ENCODE results near the gene BRAP. TPM values are rescaled to one million over a fixed set of nuclear protein-coding genes. Genes with fewer than 3 reads are reported as not detected.

BRAP gene
- total RNA-seq, 2 experiments from 2014 or later: 22.4 to 25.8 TPM

DNA sequence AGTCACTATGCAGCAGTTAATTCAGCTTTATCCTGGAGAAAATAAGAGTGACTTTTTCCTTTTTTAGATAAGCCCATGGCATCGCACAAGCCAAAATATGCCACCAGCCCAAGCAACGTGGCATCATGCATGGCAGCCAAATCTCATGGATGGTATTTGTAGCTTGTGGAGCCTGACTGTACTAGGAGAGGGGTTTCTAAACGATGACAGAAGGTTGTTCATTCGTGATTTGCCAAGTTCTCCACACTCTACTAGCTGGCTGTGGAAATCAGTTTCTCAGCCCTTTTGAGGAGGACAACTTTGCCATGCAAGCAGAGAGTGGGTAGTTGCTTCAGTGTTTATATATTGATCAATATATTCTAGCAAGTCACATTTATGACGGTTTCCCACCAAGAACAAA, 45.2 kb downstream of the BRAP start:
- TF ChIP-seq, protein P1, sequence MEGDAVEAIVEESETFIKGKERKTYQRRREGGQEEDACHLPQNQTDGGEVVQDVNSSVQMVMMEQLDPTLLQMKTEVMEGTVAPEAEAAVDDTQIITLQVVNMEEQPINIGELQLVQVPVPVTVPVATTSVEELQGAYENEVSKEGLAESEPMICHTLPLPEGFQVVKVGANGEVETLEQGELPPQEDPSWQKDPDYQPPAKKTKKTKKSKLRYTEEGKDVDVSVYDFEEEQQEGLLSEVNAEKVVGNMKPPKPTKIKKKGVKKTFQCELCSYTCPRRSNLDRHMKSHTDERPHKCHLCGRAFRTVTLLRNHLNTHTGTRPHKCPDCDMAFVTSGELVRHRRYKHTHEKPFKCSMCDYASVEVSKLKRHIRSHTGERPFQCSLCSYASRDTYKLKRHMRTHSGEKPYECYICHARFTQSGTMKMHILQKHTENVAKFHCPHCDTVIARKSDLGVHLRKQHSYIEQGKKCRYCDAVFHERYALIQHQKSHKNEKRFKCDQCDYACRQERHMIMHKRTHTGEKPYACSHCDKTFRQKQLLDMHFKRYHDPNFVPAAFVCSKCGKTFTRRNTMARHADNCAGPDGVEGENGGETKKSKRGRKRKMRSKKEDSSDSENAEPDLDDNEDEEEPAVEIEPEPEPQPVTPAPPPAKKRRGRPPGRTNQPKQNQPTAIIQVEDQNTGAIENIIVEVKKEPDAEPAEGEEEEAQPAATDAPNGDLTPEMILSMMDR (IDR thresholded peaks at IDR 0.05): no peak
- no peaks in the 10 kb centered on the region for H3K27me3 Mint-ChIP-seq
- ATAC-seq (ENCODE audit: poor library complexity) (no peak), DNase-seq (no peak)
- H3K27ac Mint-ChIP-seq: no peak overlapping the region
- H3K9me3 Mint-ChIP-seq: no peaks in the 10 kb centered on the region
- no peak overlapping the region for H3K4me3 Mint-ChIP-seq
- H3K36me3 Mint-ChIP-seq (ENCODE audit: low read depth): peaks cover 36% of the 10 kb centered on the region
- no peak overlapping the region for H3K27ac ChIP-seq (ENCODE audit: low read depth in 1 of 2, low read length in 2 of 2)
- no peak overlapping the region for H3K4me3 ChIP-seq (ENCODE audit: low read length)
- intact Hi-C loops (cut with DNase I, micrococcal nuclease): no loop called here
- no peaks in the 10 kb centered on the region for H3K27me3 ChIP-seq (ENCODE audit: control insufficient read depth in 1 of 2, insufficient read depth in 2 of 2, low read length in 2 of 2)
- ChIA-PET POLR2A (no interaction called here), CTCF (interaction anchor here (0.5 kb wide), 1 partner anchor 218 kb away, joined by 3 read pairs; no protein-coding TSS in a partner anchor)
- H3K36me3 ChIP-seq (ENCODE audit: insufficient read depth, low read length): peaks cover 36% of the 10 kb centered on the region
- no peaks in the 10 kb centered on the region for H3K9me3 ChIP-seq (ENCODE audit: control insufficient read depth in 1 of 2, insufficient read depth in 1 of 2, low read length in 2 of 2)
- H3K4me1 Mint-ChIP-seq (ENCODE audit: low read depth): no peaks in the 10 kb centered on the region
- no peaks in the 10 kb centered on the region for H3K4me1 ChIP-seq (ENCODE audit: insufficient read depth, low read length)

DNA sequence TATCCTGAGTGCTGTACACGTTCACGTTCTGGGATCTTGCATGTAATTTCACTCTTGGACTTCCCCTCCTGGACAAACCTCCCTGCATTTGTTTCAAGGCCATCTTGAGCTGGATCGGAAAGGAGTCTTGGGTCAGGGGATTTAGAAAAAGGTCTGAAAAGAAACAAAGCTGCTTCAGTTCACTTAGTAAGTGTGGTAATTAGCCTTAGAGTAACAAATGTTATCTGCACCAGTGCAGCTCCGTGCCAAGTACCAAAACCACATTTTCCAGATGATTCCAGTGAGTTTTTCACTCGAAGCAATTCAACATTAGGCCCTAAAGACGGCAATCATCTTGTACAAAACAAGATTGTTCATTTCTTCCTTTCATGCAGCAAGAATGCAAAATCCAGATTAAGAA, 47.2 kb downstream of the BRAP start:
- no peak for DNase-seq
- ATAC-seq (ENCODE audit: poor library complexity): no peak
- TF ChIP-seq, protein P1 (IDR thresholded peaks at IDR 0.05): no peak
- no peaks in the 10 kb centered on the region for H3K27me3 Mint-ChIP-seq
- H3K4me1 ChIP-seq (ENCODE audit: insufficient read depth, low read length): no peaks in the 10 kb centered on the region
- ChIA-PET CTCF (no interaction called here), POLR2A (no interaction called here)
- no peaks in the 10 kb centered on the region for H3K9me3 Mint-ChIP-seq
- no peak overlapping the region for H3K4me3 ChIP-seq (ENCODE audit: low read length)
- intact Hi-C loops (cut with DNase I, micrococcal nuclease): no loop called here
- H3K36me3 Mint-ChIP-seq (ENCODE audit: low read depth): peaks cover 21% of the 10 kb centered on the region
- H3K36me3 ChIP-seq (ENCODE audit: insufficient read depth, low read length): peaks cover 17% of the 10 kb centered on the region
- no peaks in the 10 kb centered on the region for H3K27me3 ChIP-seq (ENCODE audit: control insufficient read depth in 1 of 2, insufficient read depth in 2 of 2, low read length in 2 of 2)
- no peak overlapping the region for H3K27ac ChIP-seq (ENCODE audit: low read depth in 1 of 2, low read length in 2 of 2)
- no peaks in the 10 kb centered on the region for H3K9me3 ChIP-seq (ENCODE audit: control insufficient read depth in 1 of 2, insufficient read depth in 1 of 2, low read length in 2 of 2)
- no peak overlapping the region for H3K4me3 Mint-ChIP-seq
- peak overlapping the region; percentile 15 for H3K27ac Mint-ChIP-seq
- H3K4me1 Mint-ChIP-seq (ENCODE audit: low read depth): no peaks in the 10 kb centered on the region

DNA sequence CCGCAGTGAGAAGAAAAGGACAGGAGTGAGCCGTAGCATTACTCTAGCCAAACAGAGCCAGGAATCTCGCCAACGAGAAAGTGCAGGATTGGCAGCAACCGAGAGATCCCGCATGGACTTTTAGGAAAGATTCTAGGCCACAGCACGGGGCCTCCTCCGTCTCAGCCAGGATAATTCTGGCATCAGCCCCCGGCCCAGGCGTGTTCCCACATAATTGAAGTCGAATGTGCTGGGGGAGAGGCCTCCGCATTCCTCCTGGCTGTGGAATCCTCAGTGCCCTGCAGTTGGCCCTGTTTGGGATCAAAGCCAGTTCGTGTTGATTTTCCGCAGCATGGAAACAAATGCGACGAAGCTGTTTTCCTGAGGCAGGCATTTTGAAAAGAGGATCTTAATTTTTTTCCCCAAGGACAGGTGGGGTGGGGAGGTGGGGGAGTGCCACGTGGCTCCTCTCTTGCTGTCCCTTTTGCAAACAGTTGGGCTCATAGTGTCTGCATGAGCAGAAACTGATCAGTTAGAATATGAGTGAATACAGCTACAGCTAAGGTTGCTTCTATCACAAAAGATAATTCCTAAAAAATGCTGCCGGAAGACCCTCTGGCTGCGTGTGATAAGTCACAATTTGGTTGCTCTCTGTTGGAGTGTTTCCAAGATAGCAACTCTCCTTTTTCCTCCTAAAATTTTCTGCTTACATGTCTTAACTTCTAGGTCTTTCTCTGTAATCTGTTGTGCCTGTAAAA, 49.4 kb downstream of the BRAP start:
- Histone ChIP-seq H3K36me3 (ENCODE audit: insufficient read depth, low read length) (no peaks in the 10 kb centered on the region), H3K9me3 (ENCODE audit: control insufficient read depth in 1 of 2, insufficient read depth in 1 of 2, low read length in 2 of 2) (no peaks in the 10 kb centered on the region), H3K27ac (ENCODE audit: low read depth in 1 of 2, low read length in 2 of 2) (no peak overlapping the region), H3K4me3 (ENCODE audit: low read length) (no peak overlapping the region), H3K4me1 (ENCODE audit: insufficient read depth, low read length) (no peaks in the 10 kb centered on the region), H3K27me3 (ENCODE audit: control insufficient read depth in 1 of 2, insufficient read depth in 2 of 2, low read length in 2 of 2) (no peaks in the 10 kb centered on the region)
- TF ChIP-seq, protein P1 (IDR thresholded peaks at IDR 0.05): no peak
- ChIA-PET CTCF (no interaction called here), POLR2A (no interaction called here)
- intact Hi-C loops (cut with DNase I, micrococcal nuclease): no loop called here
- Mint-ChIP-seq H3K4me3 (no peak overlapping the region), H3K27me3 (no peaks in the 10 kb centered on the region), H3K27ac (no peak overlapping the region), H3K4me1 (ENCODE audit: low read depth) (no peaks in the 10 kb centered on the region), H3K36me3 (ENCODE audit: low read depth) (peaks cover 4% of the 10 kb centered on the region), H3K9me3 (no peaks in the 10 kb centered on the region)
- ATAC-seq (ENCODE audit: poor library complexity): no peak
- no peak for DNase-seq
